ENCODE results near the gene KIRREL1.
A peak's percentile ranks its signal among the peaks of the same experiment; 100 is the strongest.

Gene KIRREL1

GRCh38 chr1:158094571-158094970, 101.1 kb downstream of the KIRREL1 start:
- H3K9ac ChIP-seq (ENCODE audit: low read length in 5 of 5) = no peak overlapping the region
- no peaks in the 10 kb centered on the region for H3K27me3 ChIP-seq (ENCODE audit: control insufficient read depth in 5 of 5, insufficient read depth in 4 of 5, low read length in 5 of 5)
- no peaks in the 10 kb centered on the region for H3K9me3 ChIP-seq (ENCODE audit: control insufficient read depth in 5 of 5, low read length in 5 of 5)
- peaks cover 0 to 6% (median 4%) of the 10 kb centered on the region in 5 donors for H3K4me1 ChIP-seq (ENCODE audit: control insufficient read depth in 5 of 5, insufficient read depth in 5 of 5, low read length in 5 of 5)
- H3K27ac ChIP-seq (ENCODE audit: low read depth, low read length) = no peak overlapping the region
- peaks cover 6 to 60% (median 56%) of the 10 kb centered on the region in 5 donors for H3K36me3 ChIP-seq (ENCODE audit: control insufficient read depth in 5 of 5, insufficient read depth in 5 of 5, low read length in 5 of 5)
- H3K4me3 ChIP-seq (ENCODE audit: low read depth in 1 of 5, low read length in 5 of 5) = no peak overlapping the region

DNA sequence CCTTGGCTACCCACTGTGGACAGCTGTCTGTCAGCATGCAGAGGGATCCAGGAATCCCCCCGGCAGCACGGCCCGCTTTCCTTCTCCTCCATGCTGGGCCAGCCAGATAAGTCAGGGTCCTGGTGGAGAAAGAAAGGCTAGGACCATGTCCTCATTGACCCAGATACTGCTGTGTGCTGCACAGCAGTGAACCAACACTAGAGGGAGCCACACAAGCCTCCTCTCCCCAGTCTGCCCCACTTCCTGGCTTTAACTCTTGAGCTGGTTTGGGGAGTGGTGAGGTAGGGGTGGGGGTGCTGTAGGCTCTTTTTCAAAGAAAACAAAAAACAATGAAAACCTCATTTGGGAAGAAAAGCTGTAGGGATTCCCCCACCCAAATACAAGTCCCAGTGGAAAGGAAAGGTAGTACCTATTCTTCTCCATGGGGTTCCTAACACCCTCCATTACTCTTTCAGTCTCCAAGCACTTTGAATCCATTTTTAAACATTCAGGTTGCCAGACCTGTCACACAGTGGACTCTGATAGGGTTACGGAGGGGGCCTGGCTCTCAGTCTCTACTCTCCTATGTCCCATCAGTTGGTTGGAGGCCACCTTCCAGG, 102.4 kb downstream of the KIRREL1 start:
- Histone ChIP-seq H3K27me3 (ENCODE audit: control insufficient read depth in 5 of 5, insufficient read depth in 4 of 5, low read length in 5 of 5) (no peaks in the 10 kb centered on the region), H3K27ac (ENCODE audit: low read depth, low read length) (no peak overlapping the region), H3K4me1 (ENCODE audit: control insufficient read depth in 5 of 5, insufficient read depth in 5 of 5, low read length in 5 of 5) (peaks cover 0 to 16% (median 10%) of the 10 kb centered on the region in 5 donors), H3K4me3 (ENCODE audit: low read depth in 1 of 5, low read length in 5 of 5) (no peak overlapping the region), H3K36me3 (ENCODE audit: control insufficient read depth in 5 of 5, insufficient read depth in 5 of 5, low read length in 5 of 5) (peaks cover 3 to 47% (median 43%) of the 10 kb centered on the region in 5 donors), H3K9ac (ENCODE audit: low read length in 5 of 5) (no peak overlapping the region), H3K9me3 (ENCODE audit: control insufficient read depth in 5 of 5, low read length in 5 of 5) (no peaks in the 10 kb centered on the region)

DNA sequence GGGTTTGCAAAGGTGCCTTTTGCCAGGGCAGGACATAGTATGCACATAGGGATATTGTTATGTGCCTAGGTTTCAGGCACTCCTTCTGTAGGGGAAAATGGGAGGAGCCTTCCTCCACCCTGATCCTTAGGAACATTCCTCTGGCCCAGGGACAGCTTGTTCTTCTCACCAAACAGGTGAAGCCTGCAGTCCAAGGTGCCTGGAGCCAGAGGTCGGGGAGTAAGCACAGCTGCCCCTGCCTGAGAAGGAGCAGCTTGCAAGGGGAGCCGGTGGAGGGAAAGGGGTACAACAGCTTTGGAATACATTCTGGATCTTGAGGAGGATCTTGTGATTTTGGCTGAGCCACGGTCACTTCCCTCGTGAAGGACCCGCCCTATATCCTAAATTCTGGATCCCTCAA, 104.8 kb downstream of the KIRREL1 start:
- H3K4me1 ChIP-seq (ENCODE audit: control insufficient read depth in 5 of 5, insufficient read depth in 5 of 5, low read length in 5 of 5) = peaks cover 0 to 30% (median 22%) of the 10 kb centered on the region in 5 donors
- H3K36me3 ChIP-seq (ENCODE audit: control insufficient read depth in 5 of 5, insufficient read depth in 5 of 5, low read length in 5 of 5) = peaks cover 0 to 26% (median 23%) of the 10 kb centered on the region in 5 donors
- H3K27ac ChIP-seq (ENCODE audit: low read depth, low read length) = no peak overlapping the region
- no peak overlapping the region for H3K9ac ChIP-seq (ENCODE audit: low read length in 5 of 5)
- no peaks in the 10 kb centered on the region for H3K9me3 ChIP-seq (ENCODE audit: control insufficient read depth in 5 of 5, low read length in 5 of 5)
- H3K4me3 ChIP-seq (ENCODE audit: low read depth in 1 of 5, low read length in 5 of 5) = no peak overlapping the region
- H3K27me3 ChIP-seq (ENCODE audit: control insufficient read depth in 5 of 5, insufficient read depth in 4 of 5, low read length in 5 of 5) = no peaks in the 10 kb centered on the region

- no peak overlapping the region for H3K27ac ChIP-seq (ENCODE audit: low read depth, low read length)
- no peak overlapping the region for H3K9ac ChIP-seq (ENCODE audit: low read length in 5 of 5)
- H3K4me3 ChIP-seq (ENCODE audit: low read depth in 1 of 5, low read length in 5 of 5) = no peak overlapping the region
- H3K36me3 ChIP-seq (ENCODE audit: control insufficient read depth in 5 of 5, insufficient read depth in 5 of 5, low read length in 5 of 5) = peaks cover 0 to 16% (median 14%) of the 10 kb centered on the region in 5 donors
- H3K27me3 ChIP-seq (ENCODE audit: control insufficient read depth in 5 of 5, insufficient read depth in 4 of 5, low read length in 5 of 5) = no peaks in the 10 kb centered on the region
- no peaks in the 10 kb centered on the region for H3K9me3 ChIP-seq (ENCODE audit: control insufficient read depth in 5 of 5, low read length in 5 of 5)
- H3K4me1 ChIP-seq (ENCODE audit: control insufficient read depth in 5 of 5, insufficient read depth in 5 of 5, low read length in 5 of 5) = peaks cover 0 to 30% (median 22%) of the 10 kb centered on the region in 5 donors
Measured at GRCh38 chr1:158099185-158099584, 105.7 kb downstream of the KIRREL1 start.

GRCh38 chr1:158100498-158100897, 107.1 kb downstream of the KIRREL1 start:
- Histone ChIP-seq H3K36me3 (ENCODE audit: control insufficient read depth in 5 of 5, insufficient read depth in 5 of 5, low read length in 5 of 5) (peaks cover 0 to 4% (median under 1%) of the 10 kb centered on the region in 5 donors), H3K4me3 (ENCODE audit: low read depth in 1 of 5, low read length in 5 of 5) (no peak overlapping the region), H3K9ac (ENCODE audit: low read length in 5 of 5) (no peak overlapping the region), H3K27ac (ENCODE audit: low read depth, low read length) (peak overlapping the region; percentile 9), H3K27me3 (ENCODE audit: control insufficient read depth in 5 of 5, insufficient read depth in 4 of 5, low read length in 5 of 5) (no peaks in the 10 kb centered on the region), H3K9me3 (ENCODE audit: control insufficient read depth in 5 of 5, low read length in 5 of 5) (no peaks in the 10 kb centered on the region), H3K4me1 (ENCODE audit: control insufficient read depth in 5 of 5, insufficient read depth in 5 of 5, low read length in 5 of 5) (peaks cover 0 to 30% (median 22%) of the 10 kb centered on the region in 5 donors)

DNA sequence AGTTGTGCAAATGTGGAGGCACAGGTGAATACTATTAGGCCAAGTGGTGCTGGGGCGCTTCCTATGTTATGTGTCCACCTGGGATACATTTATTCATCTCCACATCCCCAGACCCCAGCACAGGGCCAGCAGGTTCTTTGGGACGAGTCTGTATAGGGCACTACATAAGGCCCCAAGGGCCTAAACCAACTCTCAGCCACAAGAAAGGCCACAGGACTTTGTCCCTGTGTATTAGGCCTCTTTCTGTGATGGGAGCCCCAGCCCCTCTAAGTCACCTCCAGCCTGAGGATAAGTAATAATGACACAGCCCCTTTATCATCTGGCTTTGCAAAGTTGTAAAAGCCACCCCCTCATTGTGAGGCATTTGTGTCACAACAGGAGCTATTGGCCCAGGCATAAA, 108.0 kb downstream of the KIRREL1 start:
- no peaks in the 10 kb centered on the region for H3K27me3 ChIP-seq (ENCODE audit: control insufficient read depth in 5 of 5, insufficient read depth in 4 of 5, low read length in 5 of 5)
- H3K9me3 ChIP-seq (ENCODE audit: control insufficient read depth in 5 of 5, low read length in 5 of 5) = no peaks in the 10 kb centered on the region
- peak overlapping the region; percentile 0 for H3K27ac ChIP-seq (ENCODE audit: low read depth, low read length)
- H3K36me3 ChIP-seq (ENCODE audit: control insufficient read depth in 5 of 5, insufficient read depth in 5 of 5, low read length in 5 of 5) = peaks cover 0 to 2% (median 0%) of the 10 kb centered on the region in 5 donors
- H3K4me3 ChIP-seq (ENCODE audit: low read depth in 1 of 5, low read length in 5 of 5) = no peak overlapping the region
- peaks cover 0 to 30% (median 22%) of the 10 kb centered on the region in 5 donors for H3K4me1 ChIP-seq (ENCODE audit: control insufficient read depth in 5 of 5, insufficient read depth in 5 of 5, low read length in 5 of 5)
- H3K9ac ChIP-seq (ENCODE audit: low read length in 5 of 5) = no peak overlapping the region

DNA sequence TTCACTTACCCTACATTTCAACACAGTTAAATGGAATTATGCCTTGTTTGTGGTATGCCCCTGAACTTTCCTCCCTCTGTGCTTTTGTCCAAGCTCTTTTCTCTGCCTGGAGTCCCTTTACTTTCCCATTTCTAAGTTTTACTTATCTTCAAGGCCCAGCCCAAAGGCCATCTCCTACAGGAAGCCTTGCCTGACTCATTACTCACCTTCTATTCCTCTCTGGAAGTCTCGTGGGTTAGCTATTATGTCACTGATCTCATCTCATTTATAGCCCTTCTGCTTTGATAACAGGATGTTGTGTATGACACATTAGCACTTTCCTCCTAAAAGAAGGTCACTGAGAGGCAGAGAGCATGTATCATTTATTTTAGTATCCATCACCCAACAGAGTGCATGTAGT, 108.5 kb downstream of the KIRREL1 start:
- no peak overlapping the region for H3K27ac ChIP-seq (ENCODE audit: low read depth, low read length)
- H3K27me3 ChIP-seq (ENCODE audit: control insufficient read depth in 5 of 5, insufficient read depth in 4 of 5, low read length in 5 of 5) = no peaks in the 10 kb centered on the region
- H3K4me3 ChIP-seq (ENCODE audit: low read depth in 1 of 5, low read length in 5 of 5) = no peak overlapping the region
- peaks cover 0 to 30% (median 22%) of the 10 kb centered on the region in 5 donors for H3K4me1 ChIP-seq (ENCODE audit: control insufficient read depth in 5 of 5, insufficient read depth in 5 of 5, low read length in 5 of 5)
- no peak overlapping the region for H3K9ac ChIP-seq (ENCODE audit: low read length in 5 of 5)
- no peaks in the 10 kb centered on the region for H3K9me3 ChIP-seq (ENCODE audit: control insufficient read depth in 5 of 5, low read length in 5 of 5)
- H3K36me3 ChIP-seq (ENCODE audit: control insufficient read depth in 5 of 5, insufficient read depth in 5 of 5, low read length in 5 of 5) = no peaks in the 10 kb centered on the region

DNA sequence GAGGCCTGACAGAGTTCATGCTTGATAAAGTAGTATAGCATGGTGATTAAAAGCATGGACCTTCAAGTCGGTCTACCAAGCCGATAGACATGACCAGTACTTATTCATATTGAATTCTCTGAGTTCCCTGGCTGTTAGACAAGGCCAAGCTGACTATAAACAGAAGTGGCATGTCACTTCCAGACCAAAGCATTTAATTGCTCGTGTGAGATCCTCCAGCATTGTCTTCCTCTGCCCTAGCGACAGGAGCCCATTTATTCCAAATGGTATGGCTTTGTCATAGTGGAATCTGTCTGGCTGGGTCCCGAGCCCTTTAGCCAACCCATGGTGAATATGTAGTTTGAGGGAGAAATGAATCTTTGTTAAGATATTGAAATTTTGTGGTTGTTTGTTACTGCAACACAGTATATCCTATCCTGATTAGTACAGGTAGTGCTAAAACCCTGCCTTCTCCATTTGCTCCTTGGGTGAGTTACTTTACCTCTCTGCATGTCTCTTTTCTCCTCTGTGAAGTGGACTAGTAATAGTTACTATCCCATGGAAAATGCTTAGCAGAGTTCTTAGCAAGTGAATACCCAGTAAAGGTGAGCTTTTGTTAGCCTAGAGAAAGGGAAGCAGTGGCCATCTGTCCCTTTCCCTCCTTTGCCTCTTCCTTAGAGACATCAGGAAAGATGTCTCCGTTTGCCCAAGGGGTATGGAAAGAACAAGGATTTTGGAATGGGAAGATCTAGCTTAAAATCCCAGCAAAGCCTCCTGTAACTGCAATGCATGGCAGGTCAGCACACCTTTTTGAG, 109.6 kb downstream of the KIRREL1 start:
- H3K27ac ChIP-seq (ENCODE audit: low read depth, low read length) = no peak overlapping the region
- H3K9ac ChIP-seq (ENCODE audit: low read length in 5 of 5) = no peak overlapping the region
- peaks cover 0 to 30% (median 22%) of the 10 kb centered on the region in 5 donors for H3K4me1 ChIP-seq (ENCODE audit: control insufficient read depth in 5 of 5, insufficient read depth in 5 of 5, low read length in 5 of 5)
- no peaks in the 10 kb centered on the region for H3K36me3 ChIP-seq (ENCODE audit: control insufficient read depth in 5 of 5, insufficient read depth in 5 of 5, low read length in 5 of 5)
- H3K9me3 ChIP-seq (ENCODE audit: control insufficient read depth in 5 of 5, low read length in 5 of 5) = no peaks in the 10 kb centered on the region
- H3K4me3 ChIP-seq (ENCODE audit: low read depth in 1 of 5, low read length in 5 of 5) = no peak overlapping the region
- peaks cover 0 to 3% (median 0%) of the 10 kb centered on the region in 5 donors for H3K27me3 ChIP-seq (ENCODE audit: control insufficient read depth in 5 of 5, insufficient read depth in 4 of 5, low read length in 5 of 5)

- no peaks in the 10 kb centered on the region for H3K9me3 ChIP-seq (ENCODE audit: control insufficient read depth in 5 of 5, low read length in 5 of 5)
- no peak overlapping the region for H3K27ac ChIP-seq (ENCODE audit: low read depth, low read length)
- no peak overlapping the region for H3K9ac ChIP-seq (ENCODE audit: low read length in 5 of 5)
- H3K27me3 ChIP-seq (ENCODE audit: control insufficient read depth in 5 of 5, insufficient read depth in 4 of 5, low read length in 5 of 5) = peaks cover 0 to 3% (median 0%) of the 10 kb centered on the region in 5 donors
- no peaks in the 10 kb centered on the region for H3K36me3 ChIP-seq (ENCODE audit: control insufficient read depth in 5 of 5, insufficient read depth in 5 of 5, low read length in 5 of 5)
- H3K4me1 ChIP-seq (ENCODE audit: control insufficient read depth in 5 of 5, insufficient read depth in 5 of 5, low read length in 5 of 5) = peaks cover 0 to 30% (median 20%) of the 10 kb centered on the region in 5 donors
- H3K4me3 ChIP-seq (ENCODE audit: low read depth in 1 of 5, low read length in 5 of 5) = no peak overlapping the region
Measured at GRCh38 chr1:158103861-158104522, 110.5 kb downstream of the KIRREL1 start.

- Histone ChIP-seq H3K36me3 (ENCODE audit: control insufficient read depth in 5 of 5, insufficient read depth in 5 of 5, low read length in 5 of 5) (no peaks in the 10 kb centered on the region), H3K9me3 (ENCODE audit: control insufficient read depth in 5 of 5, low read length in 5 of 5) (no peaks in the 10 kb centered on the region), H3K4me3 (ENCODE audit: low read depth in 1 of 5, low read length in 5 of 5) (no peak overlapping the region), H3K27me3 (ENCODE audit: control insufficient read depth in 5 of 5, insufficient read depth in 4 of 5, low read length in 5 of 5) (peaks cover 0 to 3% (median 0%) of the 10 kb centered on the region in 5 donors), H3K27ac (ENCODE audit: low read depth, low read length) (no peak overlapping the region), H3K4me1 (ENCODE audit: control insufficient read depth in 5 of 5, insufficient read depth in 5 of 5, low read length in 5 of 5) (peaks cover 0 to 21% (median 16%) of the 10 kb centered on the region in 5 donors), H3K9ac (ENCODE audit: low read length in 5 of 5) (no peak overlapping the region)
Measured at GRCh38 chr1:158104891-158105290, 111.4 kb downstream of the KIRREL1 start.

Data from subcutaneous abdominal adipose tissue (tissue), 5 donors.